Neuronal stem cell (in vitro differentiated cells): ENCODE measurements around the gene RAE1.
A peak's percentile ranks its signal among the peaks of the same experiment; 100 is the strongest.
"Not testable (repeated sequence)": the region's sequence is repeated elsewhere in the genome, so short reads cannot be mapped to it uniquely, and the experiment has no call there.

ENCODE experiments used
- DNase-seq: peaks from one replicate; pipeline ENCODE4 v3.0.0-alpha.2; 2013; ENCODE audit warnings: low spot score
- H2AFZ ChIP-seq: one replicate; pipeline ENCODE4 v1.6.1; 2013; ENCODE audit warnings: mild to moderate bottlenecking, low read length, inconsistent platforms
- H2AK5ac ChIP-seq: 2 replicates; pipeline ENCODE4 v1.6.1; 2013; ENCODE audit warnings: low read depth, mild to moderate bottlenecking, inconsistent platforms, low read length, moderate library complexity, mixed read lengths
- H2BK120ac ChIP-seq: 2 replicates; pipeline ENCODE4 v1.6.1; 2013; ENCODE audit warnings: low read depth, mild to moderate bottlenecking, inconsistent platforms, low read length, moderate library complexity, mixed read lengths
- H2BK12ac ChIP-seq: one replicate; pipeline ENCODE4 v1.6.1; 2013; ENCODE audit warnings: low read length, inconsistent platforms
- H2BK15ac ChIP-seq: 2 replicates; pipeline ENCODE4 v1.6.1; 2013; ENCODE audit warnings: mild to moderate bottlenecking, low read length, inconsistent platforms, mixed read lengths
- H2BK5ac ChIP-seq: one replicate; pipeline ENCODE4 v1.6.1; 2013; ENCODE audit warnings: inconsistent platforms, mild to moderate bottlenecking, low read length, moderate library complexity
- H3K14ac ChIP-seq: one replicate; pipeline ENCODE4 v1.6.1; 2013; ENCODE audit warnings: low read length, inconsistent platforms
- H3K18ac ChIP-seq: 2 replicates; pipeline ENCODE4 v1.6.1; 2013; ENCODE audit warnings: low read length, inconsistent platforms
- H3K23ac ChIP-seq: 2 replicates; pipeline ENCODE4 v1.6.1; 2013; ENCODE audit warnings: low read depth, mild to moderate bottlenecking, mixed read lengths, low read length, inconsistent platforms; ENCODE audit not compliant: poor library complexity
- H3K27ac ChIP-seq: replicated peaks from 3 replicates; pipeline ENCODE4 v1.5.1; 2013; ENCODE audit warnings: low read length, inconsistent platforms
- H3K27me3 ChIP-seq, 3 experiments: 2 replicates each; pipeline ENCODE4 v1.6.1; 2013; ENCODE audit warnings: low read length in 3 of 3, mild to moderate bottlenecking in 2 of 3, inconsistent platforms in 1 of 3, low read depth in 1 of 3, mixed read lengths in 1 of 3, moderate library complexity in 1 of 3; ENCODE audit not compliant: control insufficient read depth in 3 of 3, insufficient read depth in 3 of 3
- H3K36me3 ChIP-seq, 2 donors: replicated peaks in 1 of 2; 2 replicates each; pipeline ENCODE4 v1.6.1; 2013; ENCODE audit warnings: low read length in 2 of 2; ENCODE audit not compliant: control insufficient read depth in 2 of 2, insufficient read depth in 2 of 2
- H3K4ac ChIP-seq: 2 replicates; pipeline ENCODE4 v1.6.1; 2013; ENCODE audit warnings: inconsistent platforms, mild to moderate bottlenecking, low read length, moderate library complexity
- H3K4me1 ChIP-seq, 2 donors: 1 replicate in 1 of 2; 2 replicates in 1 of 2; pipeline ENCODE4 v1.6.1; 2013; ENCODE audit warnings: low read length in 2 of 2, low read depth in 1 of 2; ENCODE audit not compliant: control insufficient read depth in 2 of 2, insufficient read depth in 1 of 2
- H3K4me2 ChIP-seq: one replicate; pipeline ENCODE4 v1.6.1; 2013; ENCODE audit warnings: mild to moderate bottlenecking, low read length, inconsistent platforms; ENCODE audit not compliant: insufficient read depth, poor library complexity, severe bottlenecking
- H3K4me3 ChIP-seq, 2 donors: 2 replicates each; pipeline ENCODE4 v1.5.1; 2013; ENCODE audit warnings: low read length in 2 of 2, mild to moderate bottlenecking in 2 of 2, inconsistent platforms in 1 of 2, moderate library complexity in 1 of 2
- H3K79me1 ChIP-seq: one replicate; pipeline ENCODE4 v1.6.1; 2013; ENCODE audit warnings: low read depth, mild to moderate bottlenecking, inconsistent platforms, low read length, moderate library complexity
- H3K9ac ChIP-seq: one replicate; pipeline ENCODE4 v1.6.1; 2013; ENCODE audit warnings: mild to moderate bottlenecking, low read depth, low read length, inconsistent platforms; ENCODE audit not compliant: poor library complexity
- H3K9me3 ChIP-seq, 2 donors: replicated peaks in 1 of 2; 2 replicates each; pipeline versions ENCODE3 to v1.6.1; 2013; ENCODE audit warnings: low read length in 2 of 2, mild to moderate bottlenecking in 2 of 2, inconsistent platforms in 1 of 2, low read depth in 1 of 2, mixed read lengths in 1 of 2, moderate library complexity in 1 of 2; ENCODE audit not compliant: control insufficient read depth in 2 of 2, insufficient read depth in 1 of 2
- H4K8ac ChIP-seq: one replicate; pipeline ENCODE4 v1.6.1; 2013; ENCODE audit warnings: low read depth, mild to moderate bottlenecking, inconsistent platforms, low read length, moderate library complexity
- H4K91ac ChIP-seq: one replicate; pipeline ENCODE4 v1.6.1; 2013; ENCODE audit warnings: low read length, low read depth, mild to moderate bottlenecking, inconsistent platforms; ENCODE audit not compliant: poor library complexity
- WGBS, 2 donors: extraction: QIAGEN DNeasy Blood & Tissue Kit; methylation state at CpG; one replicate each; pipeline ENCODE4 v1.1.7; 2013; ENCODE audit warnings: missing lambda C conversion rate in 2 of 2, mixed read lengths in 1 of 2; ENCODE audit not compliant: insufficient read length in 2 of 2, insufficient replicate concordance in 1 of 2; ENCODE audit errors: extremely low coverage in 2 of 2; 5-methylcytosine and 5-hydroxymethylcytosine counted together

The RAE1 gene

DNA sequence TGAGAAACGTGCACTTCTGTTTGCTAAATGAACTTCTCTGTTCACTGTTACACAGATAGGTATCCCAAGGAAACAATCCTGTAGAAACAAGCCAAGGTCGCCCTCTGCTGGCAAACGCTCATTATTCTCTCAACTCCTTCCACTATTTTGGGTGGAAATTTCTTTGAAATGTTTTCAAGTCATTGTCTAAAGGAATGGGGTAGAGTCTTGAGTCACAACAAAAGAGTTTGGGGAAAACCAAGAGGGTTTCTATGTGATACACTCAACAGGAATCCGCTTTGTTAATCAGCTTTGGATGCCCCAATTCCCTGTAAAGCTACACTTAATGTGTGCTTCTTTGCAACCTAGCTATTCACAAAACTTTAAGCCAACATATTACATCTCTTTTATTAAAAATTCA lies 4.6 kb upstream of the RAE1 start:
- no peak overlapping the region for H2BK15ac ChIP-seq
- WGBS, 2 donors, result no CpG with 5 or more reads among the region's 4 CpGs
- no peak overlapping the region for H3K4me2 ChIP-seq
- H3K23ac ChIP-seq, result no peak overlapping the region
- H2BK5ac ChIP-seq, result no peak overlapping the region
- H3K27ac ChIP-seq, result no peak overlapping the region
- H2BK120ac ChIP-seq, result no peak overlapping the region
- H3K9me3 ChIP-seq, result no peaks in the 10 kb centered on the region
- no peak overlapping the region for H4K91ac ChIP-seq
- no peaks in the 10 kb centered on the region for H3K36me3 ChIP-seq
- peak; percentile 76 for DNase-seq
- no peak overlapping the region for H2AK5ac ChIP-seq
- no peak overlapping the region for H3K14ac ChIP-seq
- H3K4ac ChIP-seq, result no peak overlapping the region
- H3K4me1 ChIP-seq, result no peaks in the 10 kb centered on the region
- H3K18ac ChIP-seq, result no peak overlapping the region
- no peak overlapping the region for H4K8ac ChIP-seq
- no peak overlapping the region for H3K4me3 ChIP-seq
- no peak overlapping the region for H2BK12ac ChIP-seq
- H3K79me1 ChIP-seq, result no peaks in the 10 kb centered on the region
- H2AFZ ChIP-seq, result no peak overlapping the region
- H3K27me3 ChIP-seq, result peaks cover 0 to 9% (median 0%) of the 10 kb centered on the region in 3 experiments
- no peak overlapping the region for H3K9ac ChIP-seq

DNA sequence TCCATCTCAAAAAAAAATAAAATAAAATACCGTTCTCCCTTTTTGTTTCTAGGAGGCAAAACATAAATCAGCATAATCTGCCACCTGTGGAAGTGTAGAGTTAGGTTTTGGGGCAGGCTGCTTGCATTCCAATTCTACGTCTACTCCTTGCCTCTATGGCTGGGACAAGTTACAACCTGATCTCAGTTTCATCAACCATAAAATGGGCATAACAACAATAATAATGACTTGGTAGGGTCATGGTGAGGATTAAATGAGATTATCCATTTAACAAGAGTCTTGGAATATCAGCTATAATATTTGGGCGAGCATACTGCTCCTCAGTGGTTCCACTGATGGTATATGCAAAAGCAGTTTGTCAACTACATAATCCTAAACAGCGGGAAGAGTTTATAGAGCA lies 3.7 kb upstream of the RAE1 start:
- H2BK12ac ChIP-seq, result no peak overlapping the region
- no CpG with 5 or more reads among the region's 4 CpGs for WGBS, 2 donors
- no peak for DNase-seq
- H3K23ac ChIP-seq, result no peak overlapping the region
- no peak overlapping the region for H4K8ac ChIP-seq
- H3K18ac ChIP-seq, result no peak overlapping the region
- peaks cover 0 to 4% (median 0%) of the 10 kb centered on the region in 3 experiments for H3K27me3 ChIP-seq
- no peak overlapping the region for H2BK5ac ChIP-seq
- no peak overlapping the region for H3K4me3 ChIP-seq
- no peaks in the 10 kb centered on the region for H3K36me3 ChIP-seq
- no peak overlapping the region for H3K14ac ChIP-seq
- peak overlapping the region; percentile 64 for H2BK15ac ChIP-seq
- H3K27ac ChIP-seq, result no peak overlapping the region
- H3K79me1 ChIP-seq, result peaks cover 4% of the 10 kb centered on the region
- H3K9ac ChIP-seq, result no peak overlapping the region
- no peak overlapping the region for H4K91ac ChIP-seq
- no peak overlapping the region for H3K4me2 ChIP-seq
- no peak overlapping the region for H2AK5ac ChIP-seq
- H2BK120ac ChIP-seq, result no peak overlapping the region
- no peaks in the 10 kb centered on the region for H3K9me3 ChIP-seq
- no peak overlapping the region for H3K4ac ChIP-seq
- peaks cover 4 to 5% of the 10 kb centered on the region in 2 donors for H3K4me1 ChIP-seq
- H2AFZ ChIP-seq, result no peak overlapping the region

- H2AFZ ChIP-seq, H3K4me3 ChIP-seq, H3K27ac ChIP-seq, H3K27me3 ChIP-seq, H2BK12ac ChIP-seq, H2BK15ac ChIP-seq, H3K14ac ChIP-seq, H3K18ac ChIP-seq, H3K4ac ChIP-seq, H2BK120ac ChIP-seq, H4K91ac ChIP-seq, H3K23ac ChIP-seq, H2BK5ac ChIP-seq, H3K4me2 ChIP-seq, H3K9ac ChIP-seq, H2AK5ac ChIP-seq, H3K79me1 ChIP-seq, H3K9me3 ChIP-seq, H3K36me3 ChIP-seq, H3K4me1 ChIP-seq, H4K8ac ChIP-seq, DNase-seq: not testable (repeated sequence)
- no CpG with 5 or more reads among the region's 47 CpGs for WGBS, 2 donors
Measured at GRCh38 chr20:57348200-57348921, 2.7 kb upstream of the RAE1 start.

DNA sequence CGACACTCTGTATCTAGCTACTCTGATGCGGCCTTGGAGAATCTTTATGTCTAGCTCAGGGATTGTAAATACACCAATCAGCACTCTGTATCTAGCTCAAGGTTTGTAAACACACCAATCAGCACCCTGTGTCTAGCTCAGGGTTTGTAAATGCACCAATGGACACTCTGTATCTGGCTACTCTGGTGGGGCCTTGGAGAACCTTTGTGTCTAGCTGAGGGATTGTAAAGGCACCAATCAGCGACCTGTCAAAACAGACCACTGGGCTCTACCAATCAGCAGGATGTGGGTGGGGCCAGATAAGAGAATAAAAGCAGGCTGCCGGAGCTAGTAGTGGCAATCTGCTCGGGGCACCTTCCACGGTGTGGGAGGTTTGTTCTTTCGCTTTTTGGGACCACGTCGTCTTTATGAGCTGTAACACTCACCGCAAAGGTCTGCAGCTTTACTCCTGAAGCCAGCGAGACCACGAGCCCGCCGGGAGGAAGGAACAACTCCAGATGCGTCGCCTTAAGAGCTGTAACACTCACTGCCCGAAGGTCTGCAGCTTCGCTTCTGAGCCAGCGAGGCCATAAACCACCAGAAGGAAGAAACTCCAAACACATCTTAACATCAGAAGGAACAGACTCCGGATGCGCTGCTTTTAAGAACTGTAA lies 2.0 kb upstream of the RAE1 start:
- DNase-seq, H3K18ac ChIP-seq: not testable (repeated sequence)

More for the DNA sequence above, 2.0 kb upstream of the RAE1 start:
- not testable (repeated sequence) for H3K79me1 ChIP-seq, H4K8ac ChIP-seq, H4K91ac ChIP-seq, H3K9me3 ChIP-seq, H2AK5ac ChIP-seq, H3K23ac ChIP-seq, H3K14ac ChIP-seq, H3K4ac ChIP-seq, H2BK120ac ChIP-seq, H3K9ac ChIP-seq, H3K27me3 ChIP-seq, H3K27ac ChIP-seq, H3K36me3 ChIP-seq, H3K4me1 ChIP-seq, H3K4me3 ChIP-seq, H2BK12ac ChIP-seq, H3K4me2 ChIP-seq, H2BK5ac ChIP-seq, H2BK15ac ChIP-seq
- peak overlapping the region; percentile 41 for H2AFZ ChIP-seq
- WGBS, 2 donors, result no CpG with 5 or more reads among the region's 21 CpGs
